PFSK-1 (cell line): ENCODE results near the gene SMYD5.

ENCODE experiments used
- POLR2AphosphoS5 ChIP-seq: IDR thresholded peaks from 2 replicates; pipeline ENCODE4 v1.6.1; 2012; ENCODE audit warnings: low read depth, mild to moderate bottlenecking, control low read depth, low read length, moderate library complexity
- REST ChIP-seq, 2 experiments: IDR thresholded peaks; 2 replicates each; pipeline versions ENCODE4 v1.6.1 to v1.8.0; 2011 to 2012; ENCODE audit warnings: low read depth in 2 of 2, low read length in 2 of 2, control low read depth in 1 of 2, inconsistent platforms in 1 of 2, mild to moderate bottlenecking in 1 of 2, moderate library complexity in 1 of 2; ENCODE audit not compliant: insufficient read depth in 1 of 2
- TAF1 ChIP-seq: IDR thresholded peaks from 2 replicates; pipeline ENCODE4 v1.6.1; 2012; ENCODE audit warnings: low read length, control low read depth, borderline replicate concordance; ENCODE audit not compliant: insufficient read depth

- TF ChIP-seq TAF1 = no peak
- TF ChIP-seq POLR2AphosphoS5 = no peak
- TF ChIP-seq REST (IDR thresholded peaks at IDR 0.05; ENCODE audit: insufficient read depth in 1 of 2, low read depth in 2 of 2, low read length in 2 of 2) = no peak
Observed at GRCh38 chr2:73259704-73260337, 45.8 kb downstream of the SMYD5 start.
